ENCODE results near the gene CFLAR.

The CFLAR gene

DNA sequence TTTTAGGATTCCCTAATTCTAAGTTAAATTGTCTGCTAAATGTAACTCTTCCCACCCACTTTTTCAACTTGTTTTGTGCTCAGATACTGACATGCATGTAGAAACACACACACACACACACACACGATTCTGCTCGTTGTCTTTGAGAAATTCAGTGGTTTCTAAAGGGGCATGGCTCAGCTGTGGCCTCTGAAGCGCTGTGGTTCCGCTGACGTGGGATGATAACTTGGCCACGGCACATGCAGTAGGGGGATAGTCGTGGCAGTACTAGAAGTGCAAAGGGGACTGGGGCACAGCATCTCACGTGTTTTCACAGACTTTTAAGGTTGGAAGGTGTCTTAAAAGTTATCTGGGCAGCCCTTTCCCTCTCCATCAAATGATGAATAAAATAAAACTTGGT lies 85.4 kb downstream of the CFLAR start:
- no peak for DNase-seq (ENCODE audit: low read depth)
- TF ChIP-seq, protein P1, sequence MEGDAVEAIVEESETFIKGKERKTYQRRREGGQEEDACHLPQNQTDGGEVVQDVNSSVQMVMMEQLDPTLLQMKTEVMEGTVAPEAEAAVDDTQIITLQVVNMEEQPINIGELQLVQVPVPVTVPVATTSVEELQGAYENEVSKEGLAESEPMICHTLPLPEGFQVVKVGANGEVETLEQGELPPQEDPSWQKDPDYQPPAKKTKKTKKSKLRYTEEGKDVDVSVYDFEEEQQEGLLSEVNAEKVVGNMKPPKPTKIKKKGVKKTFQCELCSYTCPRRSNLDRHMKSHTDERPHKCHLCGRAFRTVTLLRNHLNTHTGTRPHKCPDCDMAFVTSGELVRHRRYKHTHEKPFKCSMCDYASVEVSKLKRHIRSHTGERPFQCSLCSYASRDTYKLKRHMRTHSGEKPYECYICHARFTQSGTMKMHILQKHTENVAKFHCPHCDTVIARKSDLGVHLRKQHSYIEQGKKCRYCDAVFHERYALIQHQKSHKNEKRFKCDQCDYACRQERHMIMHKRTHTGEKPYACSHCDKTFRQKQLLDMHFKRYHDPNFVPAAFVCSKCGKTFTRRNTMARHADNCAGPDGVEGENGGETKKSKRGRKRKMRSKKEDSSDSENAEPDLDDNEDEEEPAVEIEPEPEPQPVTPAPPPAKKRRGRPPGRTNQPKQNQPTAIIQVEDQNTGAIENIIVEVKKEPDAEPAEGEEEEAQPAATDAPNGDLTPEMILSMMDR (conservative IDR thresholded peaks at IDR 0.05; ENCODE audit: low read length): no peak
- H3K4me3 ChIP-seq (ENCODE audit: low read length): no peak overlapping the region

DNA sequence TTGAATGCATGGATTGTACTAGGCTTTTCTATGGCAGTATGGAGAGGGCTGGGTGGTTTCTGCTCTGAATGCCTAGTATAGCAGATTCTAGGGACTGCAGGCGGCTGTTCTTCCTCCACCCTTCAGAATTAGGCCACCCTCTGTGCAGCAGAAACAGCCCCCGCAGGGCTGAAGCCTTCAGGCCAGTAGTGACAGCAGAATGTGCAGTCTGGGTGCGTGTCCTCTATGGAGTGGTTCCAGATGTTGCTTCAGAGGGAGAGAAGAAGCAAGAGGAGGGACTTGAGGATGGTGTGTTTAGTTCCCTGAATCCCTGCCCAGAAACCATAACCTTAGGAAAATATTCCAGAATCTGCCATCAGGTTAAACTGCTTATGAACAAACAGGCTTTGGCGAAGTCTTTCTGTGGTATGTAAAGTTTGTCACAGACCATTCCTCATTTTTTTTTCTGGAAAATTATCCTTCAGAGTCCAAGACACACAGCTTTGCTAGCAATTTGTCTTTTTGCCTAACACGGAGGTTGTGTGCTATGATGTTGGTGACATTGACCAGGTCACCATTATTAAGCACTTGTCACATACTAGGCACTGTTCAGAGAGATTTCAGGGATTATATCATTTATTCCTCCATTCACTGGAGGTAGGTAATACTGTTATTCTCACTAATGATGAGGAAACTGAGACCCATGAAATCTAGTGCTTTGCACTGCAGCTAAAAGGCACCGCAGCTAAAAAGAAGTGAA lies 88.1 kb downstream of the CFLAR start:
- H3K4me3 ChIP-seq (ENCODE audit: low read length): no peak overlapping the region
- DNase-seq (ENCODE audit: low read depth): peak; percentile 83
- TF ChIP-seq, protein P1 (conservative IDR thresholded peaks at IDR 0.05; ENCODE audit: low read length): no peak

GRCh38 chr2:201204655-201205514 lies 88.9 kb downstream of the CFLAR start:
- DNase-seq (ENCODE audit: low read depth): no peak
- no peak overlapping the region for H3K4me3 ChIP-seq (ENCODE audit: low read length)
- TF ChIP-seq, protein P1 (conservative IDR thresholded peaks at IDR 0.05; ENCODE audit: low read length): no peak

GRCh38 chr2:201205515-201205849 lies 89.5 kb downstream of the CFLAR start:
- H3K4me3 ChIP-seq (ENCODE audit: low read length): no peak overlapping the region
- TF ChIP-seq, protein P1 (conservative IDR thresholded peaks at IDR 0.05; ENCODE audit: low read length): no peak
- DNase-seq (ENCODE audit: low read depth): peak; percentile 68

DNA sequence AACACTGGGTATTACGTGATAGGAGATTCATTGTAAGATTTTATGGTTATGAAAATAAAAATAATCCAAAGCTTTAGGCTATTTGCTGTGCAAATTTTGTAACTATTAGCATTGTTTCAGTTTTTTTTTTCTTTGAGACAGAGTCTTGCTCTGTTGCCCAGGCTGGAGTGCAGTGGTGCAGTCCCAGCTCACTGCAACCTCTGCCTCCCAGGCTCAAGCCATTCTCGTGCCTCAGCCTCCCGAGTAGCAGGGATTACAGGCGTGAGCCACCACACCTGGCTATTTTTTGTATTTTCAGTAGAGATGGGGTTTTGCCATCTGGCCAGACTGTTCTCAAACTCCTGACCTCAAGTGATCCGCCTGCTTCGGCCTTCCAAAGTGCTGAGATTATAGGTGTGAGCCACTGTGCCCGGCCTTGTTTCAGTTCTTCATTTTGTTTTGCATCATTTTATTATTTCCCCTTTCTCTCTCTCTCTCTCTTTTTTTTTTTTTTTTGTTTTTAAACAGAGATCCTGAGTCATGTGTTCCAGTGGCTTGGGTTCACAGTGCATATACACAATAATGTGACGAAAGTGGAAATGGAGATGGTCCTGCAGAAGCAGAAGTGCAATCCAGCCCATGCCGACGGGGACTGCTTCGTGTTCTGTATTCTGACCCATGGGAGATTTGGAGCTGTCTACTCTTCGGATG lies 92.7 kb downstream of the CFLAR start:
- H3K4me3 ChIP-seq (ENCODE audit: low read length): no peak overlapping the region
- DNase-seq (ENCODE audit: low read depth): no peak
- TF ChIP-seq, protein P1 (conservative IDR thresholded peaks at IDR 0.05; ENCODE audit: low read length): no peak

DNA sequence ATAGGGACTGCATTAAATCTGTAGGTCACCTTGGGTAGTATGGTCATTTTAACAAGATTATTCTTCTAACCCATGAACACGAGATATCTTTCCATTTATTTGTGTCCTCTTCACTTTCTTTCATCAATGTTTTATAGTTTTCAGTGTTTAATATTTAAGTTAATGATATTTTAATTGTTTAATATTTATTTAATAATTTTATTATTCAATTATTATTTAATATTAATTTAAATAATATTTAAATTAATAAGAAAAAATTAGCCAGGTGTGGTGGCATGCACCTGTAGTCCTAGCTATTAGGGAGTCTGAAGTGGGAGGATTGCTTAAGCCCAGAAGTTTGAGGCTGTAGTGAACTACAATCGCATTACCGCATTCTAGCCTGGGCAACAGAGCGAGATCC lies 100.0 kb downstream of the CFLAR start:
- DNase-seq (ENCODE audit: low read depth): no peak
- H3K4me3 ChIP-seq (ENCODE audit: low read length): no peak overlapping the region
- TF ChIP-seq, protein P1 (conservative IDR thresholded peaks at IDR 0.05; ENCODE audit: low read length): no peak

All from AG10803 (cell line).